HCT116 (cell line): ENCODE results near the gene DRD3.

Experiments
- EZH2 ChIP-seq: fragments of 200-600 bp; sonication (generic); IDR thresholded peaks from 2 replicates; pipeline ENCODE4 v1.6.1; 2017; ENCODE audit warnings: antibody characterized with exemption, mixed run types
- EZH2phosphoT487 ChIP-seq: fragments of 200-600 bp; IDR thresholded peaks from 2 replicates; pipeline ENCODE4 v1.6.1; 2018; ENCODE audit warnings: antibody characterized with exemption, borderline replicate concordance
- TF ChIP-seq, protein P1 (sequence below), 3 experiments: fragments of 200-600 bp in 1 of 3; sonication (generic) in 1 of 3; IDR thresholded peaks in 2 of 3; conservative IDR thresholded peaks in 1 of 3; 2 replicates each; pipeline ENCODE4 v1.5.1; 2012 to 2017; ENCODE audit warnings: low read depth in 2 of 3, low read length in 2 of 3, antibody characterized with exemption in 1 of 3, borderline replicate concordance in 1 of 3, control low read depth in 1 of 3, mild to moderate bottlenecking in 1 of 3, mixed read lengths in 1 of 3, mixed run types in 1 of 3, moderate library complexity in 1 of 3; ENCODE audit not compliant: insufficient read depth in 1 of 3

DNA sequence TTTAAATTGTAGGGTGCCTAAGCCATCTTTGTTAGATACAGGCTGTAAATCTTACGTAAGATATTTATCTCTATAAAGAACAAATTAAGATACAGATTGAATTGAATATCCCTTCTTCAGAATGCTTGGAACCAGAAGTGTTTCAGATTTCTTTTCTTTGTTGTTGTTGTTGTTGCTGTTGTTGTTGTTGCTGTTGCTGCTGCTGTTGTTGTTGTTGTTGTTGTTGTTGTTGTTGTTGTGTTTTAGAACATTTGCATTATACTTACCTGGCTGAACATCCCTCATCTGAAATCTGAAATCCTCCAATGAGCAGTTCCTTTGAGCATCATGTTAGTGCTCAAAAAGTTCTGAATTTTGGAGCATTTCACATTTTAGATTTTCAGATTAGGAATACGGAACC is 95.7 kb downstream of the DRD3 start:
- TF ChIP-seq, protein P1, sequence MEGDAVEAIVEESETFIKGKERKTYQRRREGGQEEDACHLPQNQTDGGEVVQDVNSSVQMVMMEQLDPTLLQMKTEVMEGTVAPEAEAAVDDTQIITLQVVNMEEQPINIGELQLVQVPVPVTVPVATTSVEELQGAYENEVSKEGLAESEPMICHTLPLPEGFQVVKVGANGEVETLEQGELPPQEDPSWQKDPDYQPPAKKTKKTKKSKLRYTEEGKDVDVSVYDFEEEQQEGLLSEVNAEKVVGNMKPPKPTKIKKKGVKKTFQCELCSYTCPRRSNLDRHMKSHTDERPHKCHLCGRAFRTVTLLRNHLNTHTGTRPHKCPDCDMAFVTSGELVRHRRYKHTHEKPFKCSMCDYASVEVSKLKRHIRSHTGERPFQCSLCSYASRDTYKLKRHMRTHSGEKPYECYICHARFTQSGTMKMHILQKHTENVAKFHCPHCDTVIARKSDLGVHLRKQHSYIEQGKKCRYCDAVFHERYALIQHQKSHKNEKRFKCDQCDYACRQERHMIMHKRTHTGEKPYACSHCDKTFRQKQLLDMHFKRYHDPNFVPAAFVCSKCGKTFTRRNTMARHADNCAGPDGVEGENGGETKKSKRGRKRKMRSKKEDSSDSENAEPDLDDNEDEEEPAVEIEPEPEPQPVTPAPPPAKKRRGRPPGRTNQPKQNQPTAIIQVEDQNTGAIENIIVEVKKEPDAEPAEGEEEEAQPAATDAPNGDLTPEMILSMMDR (IDR thresholded peaks at IDR 0.05 in 2 of 3, conservative IDR thresholded peaks at IDR 0.05 in 1 of 3; ENCODE audit: borderline replicate concordance in 1 of 3, insufficient read depth in 1 of 3, low read depth in 2 of 3, low read length in 2 of 3), result no peak
- TF ChIP-seq EZH2phosphoT487 (no peak), EZH2 (no peak)
